ENCODE data around the gene KLF17.

The KLF17 gene

DNA sequence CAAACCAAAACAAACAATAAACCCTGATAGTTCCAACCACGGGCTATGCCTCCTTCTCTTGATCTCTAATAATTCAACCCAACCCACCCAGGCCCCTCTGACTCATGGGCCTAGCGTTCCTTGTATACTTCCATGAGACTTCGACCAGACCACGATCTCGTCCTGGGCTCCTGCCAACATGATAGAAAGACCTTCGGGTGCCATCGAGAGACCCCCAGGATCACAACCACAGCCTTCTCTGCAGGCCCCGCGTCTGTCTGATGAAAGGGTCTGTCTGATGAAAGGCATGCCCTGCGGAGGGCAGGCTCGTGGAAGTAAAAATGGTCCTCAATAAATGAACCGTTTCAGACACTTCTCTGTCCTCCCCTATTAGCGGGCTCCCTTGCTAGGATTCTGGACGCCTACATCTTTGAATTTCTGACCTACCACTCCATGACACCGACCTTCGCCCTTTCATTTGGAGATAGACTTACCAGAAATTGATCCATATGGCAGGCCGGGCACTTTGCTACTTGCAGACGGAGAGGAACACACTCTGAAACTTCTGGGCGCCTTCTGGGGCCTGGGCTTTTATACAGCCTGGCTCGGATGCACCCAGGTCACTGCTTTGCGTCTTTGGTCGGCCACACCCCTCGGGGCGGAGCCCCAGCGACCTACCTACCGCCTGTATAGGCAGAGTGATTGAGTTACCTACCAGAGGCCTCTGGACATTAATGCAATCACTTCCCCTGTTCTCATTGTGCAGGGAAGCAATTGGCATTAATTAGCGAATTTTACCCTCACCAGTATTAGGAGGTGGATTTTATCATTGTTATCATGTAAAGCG is 28.1 kb downstream of the KLF17 start:
- H3K4me3 ChIP-seq (ENCODE audit: low read depth, low read length) = no peak overlapping the region
- in situ Hi-C loops (cut with HindIII; ENCODE audit: low sequenced_read_pairs) = no loop called here
- TF ChIP-seq, protein P1, sequence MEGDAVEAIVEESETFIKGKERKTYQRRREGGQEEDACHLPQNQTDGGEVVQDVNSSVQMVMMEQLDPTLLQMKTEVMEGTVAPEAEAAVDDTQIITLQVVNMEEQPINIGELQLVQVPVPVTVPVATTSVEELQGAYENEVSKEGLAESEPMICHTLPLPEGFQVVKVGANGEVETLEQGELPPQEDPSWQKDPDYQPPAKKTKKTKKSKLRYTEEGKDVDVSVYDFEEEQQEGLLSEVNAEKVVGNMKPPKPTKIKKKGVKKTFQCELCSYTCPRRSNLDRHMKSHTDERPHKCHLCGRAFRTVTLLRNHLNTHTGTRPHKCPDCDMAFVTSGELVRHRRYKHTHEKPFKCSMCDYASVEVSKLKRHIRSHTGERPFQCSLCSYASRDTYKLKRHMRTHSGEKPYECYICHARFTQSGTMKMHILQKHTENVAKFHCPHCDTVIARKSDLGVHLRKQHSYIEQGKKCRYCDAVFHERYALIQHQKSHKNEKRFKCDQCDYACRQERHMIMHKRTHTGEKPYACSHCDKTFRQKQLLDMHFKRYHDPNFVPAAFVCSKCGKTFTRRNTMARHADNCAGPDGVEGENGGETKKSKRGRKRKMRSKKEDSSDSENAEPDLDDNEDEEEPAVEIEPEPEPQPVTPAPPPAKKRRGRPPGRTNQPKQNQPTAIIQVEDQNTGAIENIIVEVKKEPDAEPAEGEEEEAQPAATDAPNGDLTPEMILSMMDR (IDR thresholded peaks at IDR 0.05; ENCODE audit: low read depth, low read length) = no peak
- no peak for DNase-seq (ENCODE audit: low read depth, low spot score)

DNA sequence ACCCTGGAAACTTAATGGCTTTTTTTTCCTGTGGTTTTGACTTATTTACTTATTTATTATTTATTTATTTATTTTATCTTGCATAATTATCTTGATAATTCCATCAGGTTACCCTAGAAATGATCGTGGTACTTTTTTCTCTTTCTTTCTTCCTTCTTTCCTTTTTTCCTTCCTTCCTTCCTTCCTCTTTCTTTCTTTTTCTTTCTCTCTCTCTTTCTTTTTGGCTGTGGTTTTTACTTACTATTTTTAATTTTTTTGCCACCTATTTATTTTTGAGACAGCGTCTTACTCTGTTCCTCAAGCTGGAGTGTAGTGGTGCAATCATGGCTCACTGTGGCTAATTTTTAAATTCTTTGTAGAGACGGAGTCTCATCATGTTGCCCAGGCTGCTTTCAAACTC is 29.0 kb downstream of the KLF17 start:
- H3K4me3 ChIP-seq (ENCODE audit: low read depth, low read length) = no peak overlapping the region
- no peak for DNase-seq (ENCODE audit: low read depth, low spot score)
- in situ Hi-C loops (cut with HindIII; ENCODE audit: low sequenced_read_pairs) = no loop called here
- TF ChIP-seq, protein P1 (IDR thresholded peaks at IDR 0.05; ENCODE audit: low read depth, low read length) = no peak

DNA sequence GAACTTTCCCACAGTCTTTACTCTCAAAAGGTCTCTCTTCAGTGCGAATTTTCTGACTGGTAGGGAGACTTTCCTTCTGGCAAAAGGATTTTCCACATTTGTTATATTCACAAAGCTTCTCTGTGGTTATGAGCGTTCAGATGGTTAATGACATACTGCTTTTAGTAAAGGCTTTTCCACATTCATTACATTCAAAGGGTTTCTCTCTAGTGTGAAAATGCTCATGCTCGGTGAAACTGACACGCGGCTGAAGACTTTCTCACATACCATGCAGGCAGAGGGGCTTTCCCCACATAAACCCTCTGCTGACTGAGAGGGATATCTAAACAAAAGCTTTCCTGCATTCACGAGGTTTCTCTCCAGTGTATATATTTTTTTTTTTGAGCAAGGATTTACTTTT is 32.7 kb downstream of the KLF17 start:
- TF ChIP-seq, protein P1 (IDR thresholded peaks at IDR 0.05; ENCODE audit: low read depth, low read length) = no peak
- H3K4me3 ChIP-seq (ENCODE audit: low read depth, low read length) = no peak overlapping the region
- DNase-seq (ENCODE audit: low read depth, low spot score) = no peak
- in situ Hi-C loops (cut with HindIII; ENCODE audit: low sequenced_read_pairs) = no loop called here

DNA sequence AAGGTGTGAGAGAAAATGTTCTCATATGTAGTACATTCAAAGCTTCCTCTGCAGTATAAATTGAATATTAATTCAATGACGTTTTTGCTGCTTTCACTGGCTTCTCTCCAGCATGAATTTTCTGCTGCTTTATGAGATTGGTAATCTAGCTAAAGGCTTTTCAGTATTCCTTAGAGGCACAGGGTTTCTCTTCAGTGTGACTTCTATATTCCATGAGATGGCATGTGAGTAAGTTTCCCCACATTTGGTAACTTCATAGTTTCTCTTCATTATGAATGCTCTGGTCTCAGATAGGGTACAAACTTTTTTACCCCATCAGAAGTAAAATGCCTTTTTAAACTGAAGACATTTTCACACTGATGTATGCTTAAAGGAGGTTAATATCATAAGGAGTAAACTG is 33.2 kb downstream of the KLF17 start:
- H3K4me3 ChIP-seq (ENCODE audit: low read depth, low read length) = no peak overlapping the region
- no peak for DNase-seq (ENCODE audit: low read depth, low spot score)
- TF ChIP-seq, protein P1 (IDR thresholded peaks at IDR 0.05; ENCODE audit: low read depth, low read length) = no peak
- in situ Hi-C loops (cut with HindIII; ENCODE audit: low sequenced_read_pairs) = no loop called here

DNA sequence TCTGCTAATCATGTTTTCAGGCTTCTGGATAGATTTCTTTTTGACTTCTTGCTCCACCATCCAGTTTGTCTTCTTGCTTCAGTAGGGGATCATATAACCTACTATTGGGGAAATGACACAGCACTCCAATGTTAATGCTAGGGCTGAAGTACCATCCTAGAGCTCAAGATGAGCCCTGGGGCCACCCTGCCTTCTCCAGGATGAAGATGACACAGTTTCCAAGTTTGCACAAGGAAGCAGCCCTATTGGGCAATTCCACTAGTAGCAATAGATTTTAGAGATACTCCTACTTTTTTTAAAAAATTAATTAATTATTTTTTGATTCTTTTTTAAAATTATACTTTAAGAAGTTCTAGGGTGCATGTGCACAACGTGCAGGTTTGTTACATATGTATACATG is 34.1 kb downstream of the KLF17 start:
- in situ Hi-C loops (cut with HindIII; ENCODE audit: low sequenced_read_pairs) = no loop called here
- TF ChIP-seq, protein P1 (IDR thresholded peaks at IDR 0.05; ENCODE audit: low read depth, low read length) = no peak
- DNase-seq (ENCODE audit: low read depth, low spot score) = no peak
- no peak overlapping the region for H3K4me3 ChIP-seq (ENCODE audit: low read depth, low read length)

DNA sequence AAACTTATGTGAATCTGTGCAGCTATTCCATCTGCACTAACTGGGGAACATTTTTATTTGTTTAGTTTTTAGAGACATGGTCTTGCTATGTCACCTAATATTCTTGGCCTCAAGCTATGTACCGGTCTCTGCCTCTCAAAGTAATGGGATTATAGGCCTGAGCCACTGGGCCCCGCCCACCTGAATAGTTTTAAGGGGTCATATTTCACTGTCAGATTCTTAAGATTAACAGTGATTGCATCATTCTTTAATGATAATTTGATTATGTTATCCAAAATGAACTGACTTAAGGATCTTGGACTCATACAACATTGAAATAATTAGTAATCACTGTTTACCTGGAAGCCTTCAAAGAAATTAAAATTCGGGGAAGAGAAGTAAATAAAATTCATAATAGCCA is 35.4 kb downstream of the KLF17 start:
- DNase-seq (ENCODE audit: low read depth, low spot score) = no peak
- TF ChIP-seq, protein P1 (IDR thresholded peaks at IDR 0.05; ENCODE audit: low read depth, low read length) = no peak
- H3K4me3 ChIP-seq (ENCODE audit: low read depth, low read length) = no peak overlapping the region
- in situ Hi-C loops (cut with HindIII; ENCODE audit: low sequenced_read_pairs) = no loop called here

Data from astrocyte of the spinal cord (primary cell).